DOHH2 (cell line): Measurements from ENCODE around the gene PEF1.

Experiments
- H3F3A ChIP-seq: fragments of 200-600 bp; sonication (generic), shearing (Covaris generic); 2 replicates; pipeline ENCODE4 v1.6.0; 2016; ENCODE audit warnings: antibody characterized with exemption, mild to moderate bottlenecking; ENCODE audit not compliant: control insufficient read depth, insufficient read depth
- H3K27ac ChIP-seq: fragments of 200-600 bp; sonication (generic); 2 replicates; pipeline ENCODE4 v1.5.1; 2014; ENCODE audit warnings: low read depth, mild to moderate bottlenecking, low read length, moderate library complexity
- H3K27me3 ChIP-seq: fragments of 200-600 bp; sonication (generic); 2 replicates; pipeline ENCODE4 v1.6.1; 2014; ENCODE audit warnings: mild to moderate bottlenecking, low read length, mixed read lengths; ENCODE audit not compliant: control insufficient read depth
- H3K36me3 ChIP-seq: fragments of 200-600 bp; sonication (generic); 2 replicates; pipeline ENCODE4 v1.6.1; 2014; ENCODE audit warnings: mild to moderate bottlenecking, low read length, moderate library complexity, mixed read lengths; ENCODE audit not compliant: control insufficient read depth
- H3K4me1 ChIP-seq: fragments of 200-600 bp; sonication (generic); 2 replicates; pipeline ENCODE4 v1.6.1; 2014; ENCODE audit warnings: mild to moderate bottlenecking, low read length, mixed read lengths; ENCODE audit not compliant: control insufficient read depth
- H3K4me2 ChIP-seq: fragments of 200-600 bp; sonication (generic); 2 replicates; pipeline ENCODE4 v1.6.0; 2014; ENCODE audit warnings: mild to moderate bottlenecking, low read length, moderate library complexity
- H3K4me3 ChIP-seq: fragments of 200-600 bp; sonication (generic); 2 replicates; pipeline ENCODE4 v1.5.1; 2014; ENCODE audit warnings: mild to moderate bottlenecking, low read length, mixed read lengths
- H3K79me2 ChIP-seq: fragments of 200-600 bp; sonication (generic); 2 replicates; pipeline ENCODE4 v1.6.1; 2014; ENCODE audit warnings: mild to moderate bottlenecking, low read length, mixed read lengths; ENCODE audit not compliant: control insufficient read depth
- H3K9me2 ChIP-seq: fragments of 200-600 bp; sonication (generic); replicated peaks from 2 replicates; pipeline ENCODE4 v1.6.1; 2014; ENCODE audit warnings: mild to moderate bottlenecking, low read length, mixed read lengths; ENCODE audit not compliant: control insufficient read depth
- H3K9me3 ChIP-seq: fragments of 200-600 bp; sonication (generic); 2 replicates; pipeline ENCODE4 v1.6.1; 2014; ENCODE audit warnings: antibody characterized with exemption, low read length, mixed read lengths; ENCODE audit not compliant: control insufficient read depth, insufficient read depth
- H4K20me1 ChIP-seq: fragments of 200-600 bp; sonication (generic); 2 replicates; pipeline ENCODE4 v1.6.0; 2014; ENCODE audit warnings: low read depth, mild to moderate bottlenecking, antibody characterized with exemption, low read length, moderate library complexity; ENCODE audit not compliant: control insufficient read depth, insufficient read depth
- CTCF ChIP-seq: fragments of 200-600 bp; sonication (generic); IDR thresholded peaks from one replicate; pipeline ENCODE4 v1.5.1; 2014; ENCODE audit warnings: antibody characterized with exemption, mild to moderate bottlenecking, low read depth, low read length; ENCODE audit not compliant: poor library complexity, severe bottlenecking
- EZH2phosphoT487 ChIP-seq: fragments of 200-600 bp; sonication (generic); IDR thresholded peaks from 2 replicates; pipeline ENCODE4 v1.6.1; 2017; ENCODE audit warnings: borderline replicate concordance, mild to moderate bottlenecking, antibody characterized with exemption, low read length, moderate library complexity, mixed read lengths

Gene PEF1

GRCh38 chr1:31663622-31664452 lies 19.2 kb upstream of the PEF1 start:
- TF ChIP-seq CTCF = peak; percentile 97
- TF ChIP-seq EZH2phosphoT487 = no peak

DNA sequence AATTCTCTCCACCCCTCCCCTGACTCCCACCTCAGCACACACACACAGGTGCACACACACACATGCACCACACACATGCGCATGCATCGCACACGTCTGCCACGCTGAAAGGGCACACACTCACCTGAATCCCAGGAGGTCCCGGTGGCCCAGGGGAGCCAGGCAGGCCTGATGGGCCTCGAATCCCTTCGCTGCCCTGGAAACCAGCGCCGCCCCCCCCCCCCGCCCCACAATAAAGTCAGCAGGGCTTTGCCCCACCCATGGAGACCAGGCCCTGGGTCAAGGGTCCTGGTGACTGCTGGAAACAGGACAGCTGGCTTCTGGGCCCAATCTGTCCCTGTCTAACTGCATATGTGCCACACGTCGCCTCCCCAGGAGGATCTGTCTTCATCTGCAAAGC lies 17.8 kb upstream of the PEF1 start:
- no peaks in the 10 kb centered on the region for H3K79me2 ChIP-seq
- H3K4me1 ChIP-seq = no peaks in the 10 kb centered on the region
- no peaks in the 10 kb centered on the region for H4K20me1 ChIP-seq
- no peak overlapping the region for H3K27ac ChIP-seq
- H3K36me3 ChIP-seq = no peaks in the 10 kb centered on the region
- no peak overlapping the region for H3K4me2 ChIP-seq
- TF ChIP-seq CTCF = no peak
- no peak for TF ChIP-seq EZH2phosphoT487
- H3K4me3 ChIP-seq = no peak overlapping the region
- no peaks in the 10 kb centered on the region for H3K9me3 ChIP-seq
- H3K27me3 ChIP-seq = peaks cover 11% of the 10 kb centered on the region; the same call in 1 of the 2 replicates
- H3F3A ChIP-seq = no peaks in the 10 kb centered on the region
- H3K9me2 ChIP-seq = no peaks in the 10 kb centered on the region

More at GRCh38 chr1:31663622-31664452, 19.2 kb upstream of the PEF1 start:
- no peaks in the 10 kb centered on the region for H3K79me2 ChIP-seq
- H3K4me2 ChIP-seq = no peak overlapping the region
- H3K36me3 ChIP-seq = no peaks in the 10 kb centered on the region
- H3K27me3 ChIP-seq = peaks cover 18% of the 10 kb centered on the region
- no peaks in the 10 kb centered on the region for H3F3A ChIP-seq
- no peak overlapping the region for H3K27ac ChIP-seq
- H3K9me3 ChIP-seq = no peaks in the 10 kb centered on the region
- H4K20me1 ChIP-seq = no peaks in the 10 kb centered on the region
- H3K4me3 ChIP-seq = no peak overlapping the region
- no peaks in the 10 kb centered on the region for H3K4me1 ChIP-seq
- H3K9me2 ChIP-seq = no peaks in the 10 kb centered on the region

DNA sequence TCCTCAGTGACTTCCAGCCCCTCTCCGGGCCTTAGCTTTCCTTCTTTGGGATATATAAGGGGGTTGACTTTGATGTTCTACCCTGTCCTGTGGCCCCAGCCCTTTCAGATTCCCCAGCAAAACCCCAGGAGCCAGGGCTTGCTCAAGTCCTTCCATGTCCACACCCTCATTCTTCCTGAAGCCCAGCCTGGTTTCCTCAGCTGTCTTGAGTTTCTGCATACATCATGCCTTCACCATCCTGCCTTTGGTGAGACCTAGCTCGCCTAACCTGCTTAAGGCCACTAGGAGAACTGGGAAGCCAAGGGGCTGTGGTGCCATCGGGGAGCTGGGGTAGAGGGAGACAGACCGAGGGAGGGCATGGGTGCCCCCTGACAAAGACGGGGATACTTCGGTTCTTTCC lies 17.2 kb upstream of the PEF1 start:
- H3K4me1 ChIP-seq = no peaks in the 10 kb centered on the region
- H3K36me3 ChIP-seq = no peaks in the 10 kb centered on the region
- H3K79me2 ChIP-seq = no peaks in the 10 kb centered on the region
- no peaks in the 10 kb centered on the region for H3K9me3 ChIP-seq
- no peak overlapping the region for H3K4me3 ChIP-seq
- no peaks in the 10 kb centered on the region for H3K9me2 ChIP-seq
- H3F3A ChIP-seq = no peaks in the 10 kb centered on the region
- H4K20me1 ChIP-seq = no peaks in the 10 kb centered on the region
- no peak overlapping the region for H3K27ac ChIP-seq
- TF ChIP-seq EZH2phosphoT487 (no peak), CTCF (no peak)
- H3K4me2 ChIP-seq = no peak overlapping the region
- H3K27me3 ChIP-seq = peaks cover 11% of the 10 kb centered on the region; the same call in 1 of the 2 replicates
